K562 (cell line): ENCODE measurements around the gene CHD2. TPM values are rescaled to one million over a fixed set of nuclear protein-coding genes. Genes with fewer than 3 reads are reported as not detected.

ENCODE experiments used
- ARID2 ChIP-seq: fragments of 450-650 bp; IDR thresholded peaks from 2 replicates; pipeline ENCODE4 v1.6.1; 2017; ENCODE audit warnings: antibody characterized with exemption, mild to moderate bottlenecking
- ARID4B ChIP-seq: sonication (generic); formaldehyde crosslinking; IDR thresholded peaks from 2 replicates; pipeline ENCODE4 v1.8.0; 2022; ENCODE audit warnings: mild to moderate bottlenecking, missing genetic modification reagents
- BRF1 ChIP-seq: IDR thresholded peaks from 3 replicates; pipeline ENCODE4 v1.6.1; 2011; ENCODE audit warnings: borderline replicate concordance, mild to moderate bottlenecking; ENCODE audit not compliant: insufficient read length; ENCODE audit errors: extremely low read depth
- CEBPZ ChIP-seq: fragments of 150-350 bp; IDR thresholded peaks from 2 replicates; pipeline ENCODE4 v1.6.1; 2014; ENCODE audit warnings: low read depth, mild to moderate bottlenecking, low read length, borderline replicate concordance
- DIDO1 ChIP-seq: fragments of 450-650 bp; IDR thresholded peaks from 2 replicates; pipeline ENCODE4 v1.6.1; 2016; ENCODE audit warnings: low read depth, missing biosample characterization, missing genetic modification characterization
- JUN ChIP-seq, 2 experiments: sonication (generic) in 1 of 2; formaldehyde crosslinking in 1 of 2; IDR thresholded peaks; 2 replicates each; pipeline versions ENCODE4 v1.6.1 to v1.8.0; 2012 to 2022; ENCODE audit warnings: borderline replicate concordance in 2 of 2, mild to moderate bottlenecking in 2 of 2, improper control_type of control experiment in 1 of 2, low read depth in 1 of 2, low read length in 1 of 2, missing genetic modification reagents in 1 of 2
- KAT7 ChIP-seq: sonication (generic); formaldehyde crosslinking; IDR thresholded peaks from 2 replicates; pipeline ENCODE4 v1.8.0; 2022; ENCODE audit warnings: missing genetic modification reagents, mild to moderate bottlenecking, borderline replicate concordance
- NFE2 ChIP-seq: IDR thresholded peaks from 2 replicates; pipeline ENCODE4 v1.6.1; 2014; ENCODE audit warnings: antibody characterized with exemption, low read depth
- NR2C1 ChIP-seq, 2 experiments: fragments of 450-650 bp; IDR thresholded peaks; 2 replicates each; pipeline ENCODE4 v1.6.1; 2017; ENCODE audit warnings: mild to moderate bottlenecking in 2 of 2, antibody characterized with exemption in 1 of 2, inconsistent platforms in 1 of 2, missing compliant biosample characterization in 1 of 2, missing genetic modification characterization in 1 of 2
- NR2F6 ChIP-seq: fragments of 450-650 bp; formaldehyde crosslinking; IDR thresholded peaks from 2 replicates; pipeline ENCODE4 v1.4.0; 2020; ENCODE audit warnings: mild to moderate bottlenecking
- TRIM24 ChIP-seq, 2 experiments: fragments of 450-650 bp; IDR thresholded peaks; 2 replicates each; pipeline ENCODE4 v1.6.1; 2016
- XRCC4 ChIP-seq: IDR thresholded peaks from one replicate; pipeline ENCODE4 v1.6.1; 2011; ENCODE audit not compliant: insufficient read depth, insufficient read length; ENCODE audit errors: extremely low read depth
- ZNF398 ChIP-seq: fragments of 250-450 bp; sonication (Bioruptor Pico); IDR thresholded peaks from 2 replicates; pipeline ENCODE4 v1.8.0; 2021; ENCODE audit warnings: moderate library complexity, mild to moderate bottlenecking, inconsistent platforms
- ZNF551 ChIP-seq: fragments of 250-450 bp; sonication (Bioruptor Pico); IDR thresholded peaks from 2 replicates; pipeline ENCODE4 v1.5.0; 2021; ENCODE audit warnings: mild to moderate bottlenecking, moderate library complexity
- polyA plus RNA-seq, 8 experiments: library from polyadenylated mRNA; depleted of rRNA in 4 of 8; stranded (reverse) in 5 of 8; unstranded in 3 of 8; fragments of >200 nt; fragmentation: Nextera tagmentation in 2 of 8; fragmentation: Illumina TruSeq in 1 of 8; extraction: Ambion mirVana in 2 of 8; extraction: Trizol in 1 of 8; gene quantifications; 2 replicates each; pipeline versions ENCODE4 v1.2.1 to v1.2.3, GENCODE V29; 2011 to 2014; ENCODE audit warnings: inconsistent platforms in 1 of 8, missing spikeins in 1 of 8
- total RNA-seq, 7 experiments: library from RNA; depleted of rRNA in 6 of 7; stranded (reverse); fragments of >200 nt in 6 of 7; fragmentation: Illumina TruSeq in 2 of 7; extraction: Trizol in 2 of 7; gene quantifications; 2 replicates each; pipeline versions ENCODE4 v1.2.1 to v1.2.3, GENCODE V29; 2011 to 2021; ENCODE audit warnings: low replicate concordance in 1 of 7
- TF ChIP-seq, protein P1 (sequence below): fragments of 450-650 bp; formaldehyde crosslinking; IDR thresholded peaks from 2 replicates; pipeline ENCODE4 v1.4.0; 2020; ENCODE audit warnings: mild to moderate bottlenecking

The CHD2 gene
- total and polyA plus RNA-seq, 9 of the 15 experiments (the other 6 are each of a cell fraction or from before 2014, with no cell fraction given) = 38.9 to 70.8 (median 56.2) TPM

DNA sequence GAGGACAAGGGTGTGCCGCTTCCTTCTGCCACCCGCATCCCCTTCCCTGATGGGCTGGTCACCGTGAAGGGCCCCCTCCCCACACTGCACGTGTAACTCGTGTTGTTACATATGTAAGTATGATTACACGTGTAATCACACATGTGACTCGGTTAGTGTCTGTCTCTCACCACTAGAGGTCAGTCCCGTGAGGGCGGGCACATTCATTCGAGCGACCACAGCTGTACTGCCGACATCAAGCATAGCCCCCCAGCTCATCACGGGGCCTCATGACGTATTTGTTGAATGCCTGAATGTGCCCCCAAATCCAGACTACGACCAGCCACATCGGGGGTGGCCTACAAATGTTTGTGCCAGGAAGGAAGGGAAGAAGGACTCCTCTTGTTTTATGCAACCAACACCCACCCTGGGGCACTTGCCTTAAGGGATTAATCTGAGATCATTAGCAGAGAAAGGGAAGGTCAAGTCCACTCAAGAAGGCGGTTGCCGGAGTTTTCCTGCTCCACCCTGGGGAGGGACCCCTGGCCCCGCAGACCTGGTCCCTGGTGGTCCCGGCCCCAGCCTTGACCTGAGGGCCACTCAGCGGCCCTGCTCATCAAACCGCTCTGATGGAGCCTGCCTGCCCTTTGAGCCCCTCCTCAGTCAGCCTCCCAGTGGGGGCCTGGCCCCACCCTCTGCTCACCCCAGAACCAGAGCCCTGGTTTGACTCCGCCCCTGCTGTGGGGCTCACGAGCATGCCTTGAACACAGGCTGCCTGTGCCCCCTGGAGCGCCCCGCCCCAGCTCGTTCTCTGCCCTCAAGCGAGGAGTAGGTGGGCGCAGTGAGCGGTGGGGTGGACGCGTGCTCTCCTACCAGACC lies 136.1 kb downstream of the CHD2 start (continued):
- TF ChIP-seq, protein P1, sequence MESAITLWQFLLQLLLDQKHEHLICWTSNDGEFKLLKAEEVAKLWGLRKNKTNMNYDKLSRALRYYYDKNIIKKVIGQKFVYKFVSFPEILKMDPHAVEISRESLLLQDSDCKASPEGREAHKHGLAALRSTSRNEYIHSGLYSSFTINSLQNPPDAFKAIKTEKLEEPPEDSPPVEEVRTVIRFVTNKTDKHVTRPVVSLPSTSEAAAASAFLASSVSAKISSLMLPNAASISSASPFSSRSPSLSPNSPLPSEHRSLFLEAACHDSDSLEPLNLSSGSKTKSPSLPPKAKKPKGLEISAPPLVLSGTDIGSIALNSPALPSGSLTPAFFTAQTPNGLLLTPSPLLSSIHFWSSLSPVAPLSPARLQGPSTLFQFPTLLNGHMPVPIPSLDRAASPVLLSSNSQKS = no peak
- TF ChIP-seq JUN (IDR thresholded peaks at IDR 0.05; ENCODE audit: borderline replicate concordance, low read depth, low read length) (peak; percentile 15; the same call in 1 of the 2 replicates), JUN (CRISPR knock-in tag; IDR thresholded peaks at IDR 0.05; ENCODE audit: borderline replicate concordance) (no peak), ZNF551 (CRISPR knock-in tag) (no peak), NFE2 (no peak), XRCC4 (no peak), CEBPZ (no peak), NR2F6 (CRISPR knock-in tag) (no peak), ZNF398 (CRISPR knock-in tag) (no peak), ARID4B (CRISPR knock-in tag) (no peak), DIDO1 (tag) (no peak), NR2C1 (IDR thresholded peaks at IDR 0.05) (no peak), NR2C1 (tag; IDR thresholded peaks at IDR 0.05) (no peak), BRF1 (no peak), KAT7 (CRISPR knock-in tag) (no peak), ARID2 (no peak), TRIM24 (IDR thresholded peaks at IDR 0.05) (no peak)
